HEK293 (cell line): ENCODE results near the gene ABCF1.

Source experiments
- MEIS1 ChIP-seq: sonication (generic); formaldehyde crosslinking; IDR thresholded peaks from 2 replicates; pipeline ENCODE4 v1.8.1; 2022; ENCODE audit warnings: missing genetic modification reagents, mild to moderate bottlenecking, borderline replicate concordance
- SP7 ChIP-seq: fragments of 450-650 bp; formaldehyde crosslinking; IDR thresholded peaks from 2 replicates; pipeline ENCODE4 v1.5.1; 2016; ENCODE audit warnings: missing biosample characterization, missing genetic modification characterization
- ZBTB17 ChIP-seq: fragments of 450-650 bp; formaldehyde crosslinking; IDR thresholded peaks from 2 replicates; pipeline ENCODE4 v1.5.1; 2016; ENCODE audit warnings: missing biosample characterization, missing genetic modification characterization
- ZBTB8A ChIP-seq: fragments of 450-650 bp; formaldehyde crosslinking; IDR thresholded peaks from 2 replicates; pipeline ENCODE4 v1.5.1; 2016; ENCODE audit warnings: missing biosample characterization, missing genetic modification characterization
- ZFHX2 ChIP-seq: fragments of 450-650 bp; formaldehyde crosslinking; conservative IDR thresholded peaks from 2 replicates; pipeline ENCODE4 v1.5.1; 2016; ENCODE audit warnings: missing biosample characterization, missing genetic modification characterization
- ZNF146 ChIP-seq: fragments of 450-650 bp; formaldehyde crosslinking; IDR thresholded peaks from 2 replicates; pipeline ENCODE4 v1.5.1; 2016; ENCODE audit warnings: missing biosample characterization, missing genetic modification characterization
- ZNF16 ChIP-seq: fragments of 450-650 bp; formaldehyde crosslinking; IDR thresholded peaks from 2 replicates; pipeline ENCODE4 v1.5.1; 2016; ENCODE audit warnings: low read depth, missing biosample characterization, missing genetic modification characterization
- ZNF174 ChIP-seq: fragments of 450-650 bp; formaldehyde crosslinking; IDR thresholded peaks from 2 replicates; pipeline ENCODE4 v1.5.0; 2017; ENCODE audit warnings: missing biosample characterization, mild to moderate bottlenecking, missing genetic modification characterization
- ZNF221 ChIP-seq: fragments of 450-650 bp; formaldehyde crosslinking; IDR thresholded peaks from 2 replicates; pipeline ENCODE4 v1.5.1; 2017; ENCODE audit warnings: missing biosample characterization, missing genetic modification characterization, borderline replicate concordance
- ZNF24 ChIP-seq: fragments of 450-650 bp; formaldehyde crosslinking; IDR thresholded peaks from 2 replicates; pipeline ENCODE4 v1.5.1; 2016; ENCODE audit warnings: missing biosample characterization, missing genetic modification characterization
- ZNF514 ChIP-seq: fragments of 450-650 bp; formaldehyde crosslinking; IDR thresholded peaks from 2 replicates; pipeline ENCODE4 v1.5.1; 2016; ENCODE audit warnings: missing biosample characterization, missing genetic modification characterization
- ZNF560 ChIP-seq: fragments of 450-650 bp; formaldehyde crosslinking; IDR thresholded peaks from 2 replicates; pipeline ENCODE4 v1.5.1; 2017; ENCODE audit warnings: missing biosample characterization, missing genetic modification characterization, borderline replicate concordance
- ZNF596 ChIP-seq: fragments of 450-650 bp; IDR thresholded peaks from 2 replicates; pipeline ENCODE4 v1.5.0; 2018; ENCODE audit warnings: missing biosample characterization, mild to moderate bottlenecking, missing genetic modification characterization, moderate library complexity
- ZNF600 ChIP-seq: fragments of 450-650 bp; formaldehyde crosslinking; IDR thresholded peaks from 2 replicates; pipeline ENCODE4 v1.5.1; 2016; ENCODE audit warnings: missing biosample characterization, missing genetic modification characterization
- ZNF621 ChIP-seq: fragments of 450-650 bp; formaldehyde crosslinking; IDR thresholded peaks from 2 replicates; pipeline ENCODE4 v1.5.1; 2017; ENCODE audit warnings: missing biosample characterization, missing genetic modification characterization
- ZNF654 ChIP-seq: fragments of 450-650 bp; formaldehyde crosslinking; IDR thresholded peaks from 2 replicates; pipeline ENCODE4 v1.5.1; 2016; ENCODE audit warnings: low read depth, missing biosample characterization, missing genetic modification characterization
- ZNF777 ChIP-seq: fragments of 450-650 bp; formaldehyde crosslinking; IDR thresholded peaks from 2 replicates; pipeline ENCODE4 v1.5.1; 2017; ENCODE audit warnings: missing biosample characterization, missing genetic modification characterization, borderline replicate concordance
- TF ChIP-seq, protein P1 (sequence below): fragments of 450-650 bp; formaldehyde crosslinking; IDR thresholded peaks from 2 replicates; pipeline ENCODE4 v1.5.1; 2016; ENCODE audit warnings: missing biosample characterization, missing genetic modification characterization
- TF ChIP-seq, protein P2 (sequence below): fragments of 450-650 bp; formaldehyde crosslinking; IDR thresholded peaks from 2 replicates; pipeline ENCODE4 v1.5.1; 2016; ENCODE audit warnings: missing biosample characterization, missing genetic modification characterization
- TF ChIP-seq, protein P3 (sequence below): fragments of 450-650 bp; IDR thresholded peaks from 2 replicates; pipeline ENCODE4 v1.5.1; 2018; ENCODE audit warnings: missing biosample characterization, missing genetic modification characterization
- TF ChIP-seq, protein P4 (sequence below): fragments of 450-650 bp; formaldehyde crosslinking; optimal IDR thresholded peaks from 2 replicates; pipeline ENCODE3; 2016; ENCODE audit warnings: missing biosample characterization, mild to moderate bottlenecking, missing genetic modification characterization
- TF ChIP-seq, protein P5 (sequence below): fragments of 450-650 bp; formaldehyde crosslinking; IDR thresholded peaks from 2 replicates; pipeline ENCODE4 v1.5.1; 2016; ENCODE audit warnings: missing biosample characterization, missing genetic modification characterization
- TF ChIP-seq, protein P6 (sequence below): fragments of 450-650 bp; formaldehyde crosslinking; IDR thresholded peaks from 2 replicates; pipeline ENCODE4 v1.5.1; 2016; ENCODE audit warnings: missing biosample characterization, missing genetic modification characterization, borderline replicate concordance
- TF ChIP-seq, protein P7 (sequence below): fragments of 450-650 bp; formaldehyde crosslinking; IDR thresholded peaks from 2 replicates; pipeline ENCODE4 v1.5.1; 2016; ENCODE audit warnings: missing biosample characterization, missing genetic modification characterization
- TF ChIP-seq, protein P8 (sequence below): fragments of 450-650 bp; formaldehyde crosslinking; IDR thresholded peaks from 2 replicates; pipeline ENCODE4 v1.5.1; 2016; ENCODE audit warnings: missing biosample characterization, missing genetic modification characterization

Gene ABCF1

DNA sequence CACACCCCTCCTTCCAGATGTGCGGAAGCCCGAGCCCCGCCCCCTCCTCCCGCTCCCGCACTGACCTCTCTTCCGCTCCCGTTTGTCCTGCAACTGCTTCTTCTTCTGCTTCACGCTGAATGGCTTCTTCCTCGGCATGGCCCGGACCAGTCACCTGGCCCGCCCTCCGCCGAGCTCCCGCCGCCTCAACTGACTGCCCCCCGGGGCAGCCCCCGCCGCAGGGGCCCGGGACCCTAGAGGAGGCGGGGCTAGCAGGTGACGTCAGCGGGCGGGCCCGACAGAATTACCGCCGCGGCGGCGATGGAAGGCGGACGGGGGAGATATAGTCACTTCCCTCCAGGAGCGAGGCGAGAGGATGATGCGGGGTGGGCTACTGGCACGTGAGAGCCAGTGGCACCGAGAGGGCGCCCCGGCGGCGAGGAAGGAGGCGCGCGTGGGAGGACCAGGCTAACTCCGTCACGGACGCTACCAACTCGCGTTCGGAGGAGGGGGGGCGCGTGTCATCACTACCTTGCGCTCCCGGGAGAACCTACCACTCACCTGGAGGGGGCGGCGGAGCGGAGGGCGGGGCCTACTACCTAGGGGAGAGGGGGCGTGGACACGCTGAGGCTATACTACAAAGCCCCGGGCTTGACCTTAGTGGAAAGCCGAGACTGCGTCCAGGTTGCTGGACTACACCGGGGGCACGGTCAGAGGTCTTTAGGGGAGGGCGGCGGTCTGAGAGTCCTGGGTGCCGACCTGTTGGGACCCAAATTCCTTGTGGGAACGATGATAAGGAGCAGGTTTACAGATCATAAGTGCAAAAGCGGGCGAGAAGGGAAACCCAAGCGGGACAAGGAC, 15.0 kb upstream of the ABCF1 start, which contains the start of gene GNL1 (continued):
- TF ChIP-seq, protein P1, sequence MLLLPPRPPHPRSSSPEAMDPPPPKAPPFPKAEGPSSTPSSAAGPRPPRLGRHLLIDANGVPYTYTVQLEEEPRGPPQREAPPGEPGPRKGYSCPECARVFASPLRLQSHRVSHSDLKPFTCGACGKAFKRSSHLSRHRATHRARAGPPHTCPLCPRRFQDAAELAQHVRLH (tag by site-specific recombination) = 0 out of 2 replicates have a peak, but pooled peaks have one; percentile 12
- TF ChIP-seq, protein P2, sequence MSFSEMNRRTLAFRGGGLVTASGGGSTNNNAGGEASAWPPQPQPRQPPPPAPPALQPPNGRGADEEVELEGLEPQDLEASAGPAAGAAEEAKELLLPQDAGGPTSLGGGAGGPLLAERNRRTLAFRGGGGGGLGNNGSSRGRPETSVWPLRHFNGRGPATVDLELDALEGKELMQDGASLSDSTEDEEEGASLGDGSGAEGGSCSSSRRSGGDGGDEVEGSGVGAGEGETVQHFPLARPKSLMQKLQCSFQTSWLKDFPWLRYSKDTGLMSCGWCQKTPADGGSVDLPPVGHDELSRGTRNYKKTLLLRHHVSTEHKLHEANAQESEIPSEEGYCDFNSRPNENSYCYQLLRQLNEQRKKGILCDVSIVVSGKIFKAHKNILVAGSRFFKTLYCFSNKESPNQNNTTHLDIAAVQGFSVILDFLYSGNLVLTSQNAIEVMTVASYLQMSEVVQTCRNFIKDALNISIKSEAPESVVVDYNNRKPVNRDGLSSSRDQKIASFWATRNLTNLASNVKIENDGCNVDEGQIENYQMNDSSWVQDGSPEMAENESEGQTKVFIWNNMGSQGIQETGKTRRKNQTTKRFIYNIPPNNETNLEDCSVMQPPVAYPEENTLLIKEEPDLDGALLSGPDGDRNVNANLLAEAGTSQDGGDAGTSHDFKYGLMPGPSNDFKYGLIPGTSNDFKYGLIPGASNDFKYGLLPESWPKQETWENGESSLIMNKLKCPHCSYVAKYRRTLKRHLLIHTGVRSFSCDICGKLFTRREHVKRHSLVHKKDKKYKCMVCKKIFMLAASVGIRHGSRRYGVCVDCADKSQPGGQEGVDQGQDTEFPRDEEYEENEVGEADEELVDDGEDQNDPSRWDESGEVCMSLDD (tag by site-specific recombination) = peak; percentile 91
- TF ChIP-seq MEIS1 (CRISPR knock-in tag) (no peak), ZBTB8A (tag by site-specific recombination) (peak; percentile 76), ZNF621 (tag by site-specific recombination) (no peak), ZNF596 (tag by site-specific recombination) (no peak), ZNF654 (no peak), ZNF560 (tag by site-specific recombination) (no peak), ZNF146 (tag by site-specific recombination) (peak; percentile 4; the same call in 1 of the 2 replicates), ZNF777 (tag by site-specific recombination) (no peak; the same call in 1 of the 2 replicates), ZBTB17 (tag by site-specific recombination) (peak; percentile 7; the same call in 1 of the 2 replicates), ZNF514 (tag by site-specific recombination) (no peak), ZNF221 (tag by site-specific recombination) (no peak), ZNF600 (tag by site-specific recombination) (peak; percentile 27; the same call in 1 of the 2 replicates), SP7 (tag by site-specific recombination) (peak; percentile 78), ZNF24 (tag by site-specific recombination) (peak; percentile 54; the same call in 1 of the 2 replicates), ZFHX2 (tag by site-specific recombination) (peak; percentile 93), ZNF174 (no peak), ZNF16 (no peak)
- TF ChIP-seq, protein P3, sequence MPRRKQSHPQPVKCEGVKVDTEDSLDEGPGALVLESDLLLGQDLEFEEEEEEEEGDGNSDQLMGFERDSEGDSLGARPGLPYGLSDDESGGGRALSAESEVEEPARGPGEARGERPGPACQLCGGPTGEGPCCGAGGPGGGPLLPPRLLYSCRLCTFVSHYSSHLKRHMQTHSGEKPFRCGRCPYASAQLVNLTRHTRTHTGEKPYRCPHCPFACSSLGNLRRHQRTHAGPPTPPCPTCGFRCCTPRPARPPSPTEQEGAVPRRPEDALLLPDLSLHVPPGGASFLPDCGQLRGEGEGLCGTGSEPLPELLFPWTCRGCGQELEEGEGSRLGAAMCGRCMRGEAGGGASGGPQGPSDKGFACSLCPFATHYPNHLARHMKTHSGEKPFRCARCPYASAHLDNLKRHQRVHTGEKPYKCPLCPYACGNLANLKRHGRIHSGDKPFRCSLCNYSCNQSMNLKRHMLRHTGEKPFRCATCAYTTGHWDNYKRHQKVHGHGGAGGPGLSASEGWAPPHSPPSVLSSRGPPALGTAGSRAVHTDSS (tag by site-specific recombination) = peak; percentile 45; the same call in 1 of the 2 replicates
- TF ChIP-seq, protein P4, sequence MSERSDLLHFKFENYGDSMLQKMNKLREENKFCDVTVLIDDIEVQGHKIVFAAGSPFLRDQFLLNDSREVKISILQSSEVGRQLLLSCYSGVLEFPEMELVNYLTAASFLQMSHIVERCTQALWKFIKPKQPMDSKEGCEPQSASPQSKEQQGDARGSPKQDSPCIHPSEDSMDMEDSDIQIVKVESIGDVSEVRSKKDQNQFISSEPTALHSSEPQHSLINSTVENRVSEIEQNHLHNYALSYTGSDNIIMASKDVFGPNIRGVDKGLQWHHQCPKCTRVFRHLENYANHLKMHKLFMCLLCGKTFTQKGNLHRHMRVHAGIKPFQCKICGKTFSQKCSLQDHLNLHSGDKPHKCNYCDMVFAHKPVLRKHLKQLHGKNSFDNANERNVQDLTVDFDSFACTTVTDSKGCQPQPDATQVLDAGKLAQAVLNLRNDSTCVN (tag by site-specific recombination) = peak; percentile 91
- TF ChIP-seq, protein P5, sequence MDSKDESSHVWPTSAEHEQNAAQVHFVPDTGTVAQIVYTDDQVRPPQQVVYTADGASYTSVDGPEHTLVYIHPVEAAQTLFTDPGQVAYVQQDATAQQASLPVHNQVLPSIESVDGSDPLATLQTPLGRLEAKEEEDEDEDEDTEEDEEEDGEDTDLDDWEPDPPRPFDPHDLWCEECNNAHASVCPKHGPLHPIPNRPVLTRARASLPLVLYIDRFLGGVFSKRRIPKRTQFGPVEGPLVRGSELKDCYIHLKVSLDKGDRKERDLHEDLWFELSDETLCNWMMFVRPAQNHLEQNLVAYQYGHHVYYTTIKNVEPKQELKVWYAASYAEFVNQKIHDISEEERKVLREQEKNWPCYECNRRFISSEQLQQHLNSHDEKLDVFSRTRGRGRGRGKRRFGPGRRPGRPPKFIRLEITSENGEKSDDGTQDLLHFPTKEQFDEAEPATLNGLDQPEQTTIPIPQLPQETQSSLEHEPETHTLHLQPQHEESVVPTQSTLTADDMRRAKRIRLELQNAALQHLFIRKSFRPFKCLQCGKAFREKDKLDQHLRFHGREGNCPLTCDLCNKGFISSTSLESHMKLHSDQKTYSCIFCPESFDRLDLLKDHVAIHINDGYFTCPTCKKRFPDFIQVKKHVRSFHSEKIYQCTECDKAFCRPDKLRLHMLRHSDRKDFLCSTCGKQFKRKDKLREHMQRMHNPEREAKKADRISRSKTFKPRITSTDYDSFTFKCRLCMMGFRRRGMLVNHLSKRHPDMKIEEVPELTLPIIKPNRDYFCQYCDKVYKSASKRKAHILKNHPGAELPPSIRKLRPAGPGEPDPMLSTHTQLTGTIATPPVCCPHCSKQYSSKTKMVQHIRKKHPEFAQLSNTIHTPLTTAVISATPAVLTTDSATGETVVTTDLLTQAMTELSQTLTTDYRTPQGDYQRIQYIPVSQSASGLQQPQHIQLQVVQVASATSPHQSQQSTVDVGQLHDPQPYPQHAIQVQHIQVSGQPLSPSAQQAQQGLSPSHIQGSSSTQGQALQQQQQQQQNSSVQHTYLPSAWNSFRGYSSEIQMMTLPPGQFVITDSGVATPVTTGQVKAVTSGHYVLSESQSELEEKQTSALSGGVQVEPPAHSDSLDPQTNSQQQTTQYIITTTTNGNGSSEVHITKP = peak; percentile 98
- TF ChIP-seq, protein P6, sequence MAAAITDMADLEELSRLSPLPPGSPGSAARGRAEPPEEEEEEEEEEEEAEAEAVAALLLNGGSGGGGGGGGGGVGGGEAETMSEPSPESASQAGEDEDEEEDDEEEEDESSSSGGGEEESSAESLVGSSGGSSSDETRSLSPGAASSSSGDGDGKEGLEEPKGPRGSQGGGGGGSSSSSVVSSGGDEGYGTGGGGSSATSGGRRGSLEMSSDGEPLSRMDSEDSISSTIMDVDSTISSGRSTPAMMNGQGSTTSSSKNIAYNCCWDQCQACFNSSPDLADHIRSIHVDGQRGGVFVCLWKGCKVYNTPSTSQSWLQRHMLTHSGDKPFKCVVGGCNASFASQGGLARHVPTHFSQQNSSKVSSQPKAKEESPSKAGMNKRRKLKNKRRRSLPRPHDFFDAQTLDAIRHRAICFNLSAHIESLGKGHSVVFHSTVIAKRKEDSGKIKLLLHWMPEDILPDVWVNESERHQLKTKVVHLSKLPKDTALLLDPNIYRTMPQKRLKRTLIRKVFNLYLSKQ (tag by site-specific recombination) = no peak
- TF ChIP-seq, protein P7, sequence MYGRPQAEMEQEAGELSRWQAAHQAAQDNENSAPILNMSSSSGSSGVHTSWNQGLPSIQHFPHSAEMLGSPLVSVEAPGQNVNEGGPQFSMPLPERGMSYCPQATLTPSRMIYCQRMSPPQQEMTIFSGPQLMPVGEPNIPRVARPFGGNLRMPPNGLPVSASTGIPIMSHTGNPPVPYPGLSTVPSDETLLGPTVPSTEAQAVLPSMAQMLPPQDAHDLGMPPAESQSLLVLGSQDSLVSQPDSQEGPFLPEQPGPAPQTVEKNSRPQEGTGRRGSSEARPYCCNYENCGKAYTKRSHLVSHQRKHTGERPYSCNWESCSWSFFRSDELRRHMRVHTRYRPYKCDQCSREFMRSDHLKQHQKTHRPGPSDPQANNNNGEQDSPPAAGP (tag by site-specific recombination) = peak; percentile 86
- TF ChIP-seq, protein P8, sequence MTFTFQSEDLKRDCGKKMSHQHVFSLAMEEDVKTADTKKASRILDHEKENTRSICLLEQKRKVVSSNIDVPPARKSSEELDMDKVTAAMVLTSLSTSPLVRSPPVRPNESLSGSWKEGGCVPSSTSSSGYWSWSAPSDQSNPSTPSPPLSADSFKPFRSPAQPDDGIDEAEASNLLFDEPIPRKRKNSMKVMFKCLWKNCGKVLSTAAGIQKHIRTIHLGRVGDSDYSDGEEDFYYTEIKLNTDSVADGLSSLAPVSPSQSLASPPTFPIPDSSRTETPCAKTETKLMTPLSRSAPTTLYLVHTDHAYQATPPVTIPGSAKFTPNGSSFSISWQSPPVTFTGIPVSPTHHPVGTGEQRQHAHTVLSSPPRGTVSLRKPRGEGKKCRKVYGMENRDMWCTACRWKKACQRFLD (tag by site-specific recombination) = no peak
